Measurements from ENCODE around the gene LRMDA.

DNA sequence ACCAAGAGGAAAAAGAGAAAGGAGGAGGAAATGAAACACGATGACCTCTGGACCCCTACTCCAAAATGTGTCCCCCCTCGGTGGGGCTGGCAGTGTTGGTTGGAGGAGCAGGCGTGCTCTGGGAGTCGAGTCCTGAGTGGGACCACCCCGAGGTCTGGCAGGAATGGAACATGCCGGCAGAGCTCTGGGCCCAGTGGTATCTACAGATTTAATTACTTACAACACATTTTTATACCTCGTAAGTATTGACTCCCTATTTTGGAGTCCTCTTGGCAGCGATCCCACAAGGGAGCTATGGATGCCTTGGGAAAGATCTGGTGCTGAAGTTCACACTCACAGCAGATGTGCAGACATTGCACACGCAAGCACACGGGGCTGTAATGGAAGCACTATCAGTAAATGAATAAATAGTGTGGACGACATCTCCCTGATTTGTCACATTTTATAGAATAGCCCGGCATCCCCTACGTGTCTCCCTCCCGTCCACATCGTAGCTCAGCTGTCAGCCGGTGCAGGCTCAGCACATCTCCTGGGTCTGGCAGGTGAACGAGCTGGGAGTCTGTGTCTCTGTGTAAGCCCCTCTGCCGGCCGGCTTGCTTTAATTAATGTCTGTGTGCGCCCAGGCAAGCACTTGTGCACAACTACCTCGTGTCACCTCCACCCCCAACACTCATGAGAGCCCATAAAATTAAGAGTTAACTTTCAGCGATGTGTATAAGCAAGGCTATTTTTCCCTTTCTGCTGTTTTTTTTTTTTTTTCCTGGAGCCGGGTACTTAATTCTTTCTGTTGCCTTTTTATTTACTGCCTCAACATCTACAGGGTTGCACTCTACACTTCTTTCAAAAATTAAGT, 603.2 kb downstream of the LRMDA start:
- TF ChIP-seq, protein P1, sequence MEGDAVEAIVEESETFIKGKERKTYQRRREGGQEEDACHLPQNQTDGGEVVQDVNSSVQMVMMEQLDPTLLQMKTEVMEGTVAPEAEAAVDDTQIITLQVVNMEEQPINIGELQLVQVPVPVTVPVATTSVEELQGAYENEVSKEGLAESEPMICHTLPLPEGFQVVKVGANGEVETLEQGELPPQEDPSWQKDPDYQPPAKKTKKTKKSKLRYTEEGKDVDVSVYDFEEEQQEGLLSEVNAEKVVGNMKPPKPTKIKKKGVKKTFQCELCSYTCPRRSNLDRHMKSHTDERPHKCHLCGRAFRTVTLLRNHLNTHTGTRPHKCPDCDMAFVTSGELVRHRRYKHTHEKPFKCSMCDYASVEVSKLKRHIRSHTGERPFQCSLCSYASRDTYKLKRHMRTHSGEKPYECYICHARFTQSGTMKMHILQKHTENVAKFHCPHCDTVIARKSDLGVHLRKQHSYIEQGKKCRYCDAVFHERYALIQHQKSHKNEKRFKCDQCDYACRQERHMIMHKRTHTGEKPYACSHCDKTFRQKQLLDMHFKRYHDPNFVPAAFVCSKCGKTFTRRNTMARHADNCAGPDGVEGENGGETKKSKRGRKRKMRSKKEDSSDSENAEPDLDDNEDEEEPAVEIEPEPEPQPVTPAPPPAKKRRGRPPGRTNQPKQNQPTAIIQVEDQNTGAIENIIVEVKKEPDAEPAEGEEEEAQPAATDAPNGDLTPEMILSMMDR (conservative IDR thresholded peaks at IDR 0.05; ENCODE audit: low read depth, low read length), result no peak
- TF ChIP-seq MAZ (IDR thresholded peaks at IDR 0.05; ENCODE audit: borderline replicate concordance, low read depth, low read length) (no peak), MXI1 (IDR thresholded peaks at IDR 0.05; ENCODE audit: borderline replicate concordance, low read depth, low read length) (no peak), MAFK (IDR thresholded peaks at IDR 0.05; ENCODE audit: low read depth, low read length) (no peak), NFE2L2 (IDR thresholded peaks at IDR 0.05; ENCODE audit: low read depth, low read length) (no peak), RFX5 (IDR thresholded peaks at IDR 0.05; ENCODE audit: low read depth, low read length) (no peak), CEBPB (IDR thresholded peaks at IDR 0.05; ENCODE audit: low read depth, low read length) (no peak), POLR2A (IDR thresholded peaks at IDR 0.05; ENCODE audit: low read depth, low read length) (no peak), RCOR1 (IDR thresholded peaks at IDR 0.05; ENCODE audit: insufficient replicate concordance, low read length) (no peak), RAD21 (IDR thresholded peaks at IDR 0.05; ENCODE audit: low read length) (no peak), SMC3 (IDR thresholded peaks at IDR 0.05; ENCODE audit: low read depth, low read length) (no peak), CHD1 (IDR thresholded peaks at IDR 0.05; ENCODE audit: low read depth, low read length) (no peak)
- TF ChIP-seq, protein P2, sequence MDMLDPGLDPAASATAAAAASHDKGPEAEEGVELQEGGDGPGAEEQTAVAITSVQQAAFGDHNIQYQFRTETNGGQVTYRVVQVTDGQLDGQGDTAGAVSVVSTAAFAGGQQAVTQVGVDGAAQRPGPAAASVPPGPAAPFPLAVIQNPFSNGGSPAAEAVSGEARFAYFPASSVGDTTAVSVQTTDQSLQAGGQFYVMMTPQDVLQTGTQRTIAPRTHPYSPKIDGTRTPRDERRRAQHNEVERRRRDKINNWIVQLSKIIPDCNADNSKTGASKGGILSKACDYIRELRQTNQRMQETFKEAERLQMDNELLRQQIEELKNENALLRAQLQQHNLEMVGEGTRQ (IDR thresholded peaks at IDR 0.05; ENCODE audit: low read depth, low read length), result no peak
- TF ChIP-seq, protein P3, sequence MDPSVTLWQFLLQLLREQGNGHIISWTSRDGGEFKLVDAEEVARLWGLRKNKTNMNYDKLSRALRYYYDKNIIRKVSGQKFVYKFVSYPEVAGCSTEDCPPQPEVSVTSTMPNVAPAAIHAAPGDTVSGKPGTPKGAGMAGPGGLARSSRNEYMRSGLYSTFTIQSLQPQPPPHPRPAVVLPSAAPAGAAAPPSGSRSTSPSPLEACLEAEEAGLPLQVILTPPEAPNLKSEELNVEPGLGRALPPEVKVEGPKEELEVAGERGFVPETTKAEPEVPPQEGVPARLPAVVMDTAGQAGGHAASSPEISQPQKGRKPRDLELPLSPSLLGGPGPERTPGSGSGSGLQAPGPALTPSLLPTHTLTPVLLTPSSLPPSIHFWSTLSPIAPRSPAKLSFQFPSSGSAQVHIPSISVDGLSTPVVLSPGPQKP (IDR thresholded peaks at IDR 0.05; ENCODE audit: borderline replicate concordance, low read depth, low read length), result no peak

Data from IMR-90 (cell line).